ENCODE measurements around the gene ASXL1. TPM values are rescaled to one million over a fixed set of nuclear protein-coding genes. Genes with fewer than 3 reads are reported as not detected.
"Not testable (repeated sequence)": the region's sequence is repeated elsewhere in the genome, so short reads cannot be mapped to it uniquely, and the experiment has no call there.

ASXL1 gene
- polyA plus RNA-seq, 2 of the 4 experiments (the other 2 are of a cell fraction): 35.7 to 36.0 TPM

DNA sequence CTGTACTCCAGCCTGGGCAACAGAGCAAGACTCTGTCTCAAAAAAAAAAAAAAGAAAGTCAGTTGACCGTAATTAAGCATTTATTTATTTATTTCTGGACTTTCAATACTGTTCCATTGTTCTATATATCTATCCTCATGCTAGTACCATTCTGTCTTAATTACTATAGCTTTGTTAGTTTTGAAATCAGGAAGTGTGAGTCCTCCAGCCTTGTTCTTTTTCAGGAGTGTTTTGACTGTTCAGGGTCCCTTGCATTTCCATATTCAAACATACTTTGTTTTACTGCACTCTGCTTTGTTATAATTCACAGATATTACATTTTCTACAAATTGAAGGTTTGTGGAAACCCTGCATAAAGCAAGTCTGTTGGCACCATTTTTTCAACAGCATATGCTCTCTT lies 36.7 kb upstream of the ASXL1 start (continued):
- TF ChIP-seq, protein P1, sequence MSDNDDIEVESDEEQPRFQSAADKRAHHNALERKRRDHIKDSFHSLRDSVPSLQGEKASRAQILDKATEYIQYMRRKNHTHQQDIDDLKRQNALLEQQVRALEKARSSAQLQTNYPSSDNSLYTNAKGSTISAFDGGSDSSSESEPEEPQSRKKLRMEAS (IDR thresholded peaks at IDR 0.05): no peak
- TF ChIP-seq HOXB5 (CRISPR knock-in tag; IDR thresholded peaks at IDR 0.05) (no peak), ZNF302 (CRISPR knock-in tag; IDR thresholded peaks at IDR 0.05) (no peak)

DNA sequence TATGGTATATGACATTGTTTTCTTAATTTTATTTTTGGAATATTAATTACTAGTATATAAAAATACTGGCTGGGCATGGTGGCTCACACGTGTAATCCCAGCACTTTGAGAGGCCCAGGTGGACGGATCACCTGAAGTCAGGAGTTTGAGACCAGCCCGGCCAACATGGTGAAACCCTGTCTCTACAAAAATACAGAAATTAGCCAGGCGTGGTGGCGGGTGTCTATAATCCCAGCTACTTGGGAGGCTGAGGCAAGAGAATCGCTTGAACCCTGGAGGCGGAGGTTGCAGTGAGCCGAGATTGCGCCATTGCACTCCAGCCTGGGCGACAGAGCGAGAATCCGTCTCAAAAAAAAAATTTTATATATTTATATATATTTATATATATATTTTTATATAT lies 35.9 kb upstream of the ASXL1 start:
- H3K4me3 ChIP-seq; ATAC-seq; H3K9me3 ChIP-seq; POLR2A ChIA-PET; H3K27ac ChIP-seq; CTCF ChIA-PET; DNase-seq (ENCODE audit: low read depth in 1 of 2, low spot score in 1 of 2); H3K4me2 ChIP-seq; FAIRE-seq: not testable (repeated sequence)
- WGBS (ENCODE audit: missing lambda C conversion rate): 95% methylated on average over 12 of the region's 12 CpGs
- H3K4me1 ChIP-seq: peaks cover 20% of the 10 kb centered on the region

DNA sequence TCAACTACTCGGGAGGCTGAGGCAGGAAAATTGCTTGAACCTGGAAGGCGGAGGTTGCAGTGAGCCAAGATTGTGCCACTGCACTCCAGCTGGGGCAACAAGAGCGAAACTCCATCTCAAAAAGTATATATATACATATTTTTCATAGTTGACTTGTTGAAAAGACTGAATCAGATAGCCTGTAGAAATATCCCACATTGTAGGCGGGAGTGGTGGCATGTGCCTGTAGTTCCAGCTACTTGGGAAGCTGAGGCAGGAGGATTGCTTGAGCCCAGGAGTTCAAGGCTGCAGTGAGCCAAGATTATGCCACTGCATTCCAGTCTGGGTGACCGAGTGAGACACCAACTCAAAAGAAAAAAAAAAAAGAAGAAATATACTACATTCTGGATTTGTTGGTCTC lies 34.4 kb upstream of the ASXL1 start:
- POLR2A ChIA-PET; H3K4me2 ChIP-seq; H3K27ac ChIP-seq; ATAC-seq; DNase-seq (ENCODE audit: low read depth in 1 of 2, low spot score in 1 of 2); FAIRE-seq; H3K4me3 ChIP-seq; H3K9me3 ChIP-seq: not testable (repeated sequence)
- CTCF ChIA-PET: interaction anchor here (1.3 to 4.5 kb wide), 2 partner anchors 13 to 198 kb away, joined by 4 to 25 read pairs; no protein-coding TSS in a partner anchor
- peaks cover 22% of the 10 kb centered on the region for H3K4me1 ChIP-seq
- 89% methylated on average over 5 of the region's 5 CpGs for WGBS (ENCODE audit: missing lambda C conversion rate)

DNA sequence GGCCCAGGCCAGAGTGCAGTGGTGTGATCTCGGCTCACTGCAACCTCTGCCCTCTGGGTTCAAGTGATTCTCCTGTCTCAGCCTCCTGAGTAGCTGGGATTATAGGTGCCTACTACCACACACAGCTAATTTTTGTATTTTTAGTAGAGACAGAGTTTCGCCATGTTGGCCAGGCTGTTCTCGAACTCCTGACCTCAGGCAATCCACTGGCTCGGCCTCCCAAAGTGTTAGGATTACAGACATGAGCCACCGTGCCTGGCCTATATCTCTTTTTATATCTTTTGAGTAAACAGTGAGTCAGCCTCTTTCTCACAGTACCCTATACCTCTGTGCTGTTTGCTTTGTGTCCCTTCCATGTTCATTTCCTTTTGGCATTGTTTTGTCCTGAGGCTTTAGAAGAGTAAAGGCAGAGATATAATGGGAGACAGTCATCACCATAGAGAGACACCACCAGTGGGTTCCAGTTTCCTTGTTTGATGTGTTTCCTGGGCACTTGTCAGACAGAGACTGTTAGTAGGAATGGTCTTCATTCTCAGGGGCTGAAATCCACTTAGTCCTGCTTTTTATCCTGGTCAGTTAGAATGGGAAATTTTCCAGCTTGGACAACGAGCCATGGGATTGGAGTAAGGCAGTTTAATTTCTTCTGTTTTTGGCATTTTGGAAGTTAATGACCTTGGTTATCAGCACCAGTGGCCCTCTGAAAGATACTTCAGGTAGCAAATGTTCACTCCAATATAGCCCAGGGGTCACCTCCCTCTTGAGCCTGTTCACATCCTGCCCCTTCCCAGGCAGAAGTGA lies 32.2 kb upstream of the ASXL1 start:
- ChIA-PET POLR2A (interaction anchor here (0.6 kb wide), 1 partner anchor 56 kb away, joined by 4 read pairs; no protein-coding TSS in a partner anchor), CTCF (interaction anchor here (0.7 to 4.5 kb wide), 3 partner anchors 10 to 32 kb away, joined by 3 to 25 read pairs (median 3); partner anchors contain the start of gene ASXL1)
- DNase-seq (ENCODE audit: low read depth in 1 of 2, low spot score in 1 of 2): peak; percentile 43 to 91
- Histone ChIP-seq H3K4me3 (no peak overlapping the region), H3K9me3 (no peaks in the 10 kb centered on the region), H3K4me2 (peak overlapping the region; percentile 66), H3K27ac (peak overlapping the region; percentile 63 to 79), H3K4me1 (peaks cover 22% of the 10 kb centered on the region)
- WGBS (ENCODE audit: missing lambda C conversion rate): 16% methylated on average over 6 of the region's 6 CpGs
- peak; percentile 88 for FAIRE-seq
- ATAC-seq: peak; percentile 94 to 98
- no peak for TF ChIP-seq NR3C1 (IDR thresholded peaks at IDR 0.05)
- TF ChIP-seq JUN (IDR thresholded peaks at IDR 0.05): peak; percentile 29 to 50; a peak in 2 of 5 replicates
- no peak for TF ChIP-seq CBX2 (IDR thresholded peaks at IDR 0.05; ENCODE audit: borderline replicate concordance, low read depth)
- no peak for TF ChIP-seq ZC3H11A (IDR thresholded peaks at IDR 0.05)
- TF ChIP-seq, protein P2, sequence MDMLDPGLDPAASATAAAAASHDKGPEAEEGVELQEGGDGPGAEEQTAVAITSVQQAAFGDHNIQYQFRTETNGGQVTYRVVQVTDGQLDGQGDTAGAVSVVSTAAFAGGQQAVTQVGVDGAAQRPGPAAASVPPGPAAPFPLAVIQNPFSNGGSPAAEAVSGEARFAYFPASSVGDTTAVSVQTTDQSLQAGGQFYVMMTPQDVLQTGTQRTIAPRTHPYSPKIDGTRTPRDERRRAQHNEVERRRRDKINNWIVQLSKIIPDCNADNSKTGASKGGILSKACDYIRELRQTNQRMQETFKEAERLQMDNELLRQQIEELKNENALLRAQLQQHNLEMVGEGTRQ (IDR thresholded peaks at IDR 0.05): no peak
- no peak for TF ChIP-seq MAZ (IDR thresholded peaks at IDR 0.05; ENCODE audit: borderline replicate concordance, low read depth, low read length)
- no peak for TF ChIP-seq ESRRA (IDR thresholded peaks at IDR 0.05; ENCODE audit: borderline replicate concordance, low read length)
- TF ChIP-seq KDM5A (IDR thresholded peaks at IDR 0.05): no peak
- TF ChIP-seq CBX8 (IDR thresholded peaks at IDR 0.05): no peak
- TF ChIP-seq FOSL2 (IDR thresholded peaks at IDR 0.05): peak; percentile 83
- TF ChIP-seq FOSL2 (CRISPR knock-in tag; IDR thresholded peaks at IDR 0.05): peak; percentile 90
- TF ChIP-seq FOSB (CRISPR knock-in tag; IDR thresholded peaks at IDR 0.05): no peak
- TF ChIP-seq, protein P3, sequence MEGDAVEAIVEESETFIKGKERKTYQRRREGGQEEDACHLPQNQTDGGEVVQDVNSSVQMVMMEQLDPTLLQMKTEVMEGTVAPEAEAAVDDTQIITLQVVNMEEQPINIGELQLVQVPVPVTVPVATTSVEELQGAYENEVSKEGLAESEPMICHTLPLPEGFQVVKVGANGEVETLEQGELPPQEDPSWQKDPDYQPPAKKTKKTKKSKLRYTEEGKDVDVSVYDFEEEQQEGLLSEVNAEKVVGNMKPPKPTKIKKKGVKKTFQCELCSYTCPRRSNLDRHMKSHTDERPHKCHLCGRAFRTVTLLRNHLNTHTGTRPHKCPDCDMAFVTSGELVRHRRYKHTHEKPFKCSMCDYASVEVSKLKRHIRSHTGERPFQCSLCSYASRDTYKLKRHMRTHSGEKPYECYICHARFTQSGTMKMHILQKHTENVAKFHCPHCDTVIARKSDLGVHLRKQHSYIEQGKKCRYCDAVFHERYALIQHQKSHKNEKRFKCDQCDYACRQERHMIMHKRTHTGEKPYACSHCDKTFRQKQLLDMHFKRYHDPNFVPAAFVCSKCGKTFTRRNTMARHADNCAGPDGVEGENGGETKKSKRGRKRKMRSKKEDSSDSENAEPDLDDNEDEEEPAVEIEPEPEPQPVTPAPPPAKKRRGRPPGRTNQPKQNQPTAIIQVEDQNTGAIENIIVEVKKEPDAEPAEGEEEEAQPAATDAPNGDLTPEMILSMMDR (IDR thresholded peaks at IDR 0.05): no peak
- TF ChIP-seq TFCP2L1 (CRISPR knock-in tag; IDR thresholded peaks at IDR 0.05): no peak
- TF ChIP-seq, protein P4, sequence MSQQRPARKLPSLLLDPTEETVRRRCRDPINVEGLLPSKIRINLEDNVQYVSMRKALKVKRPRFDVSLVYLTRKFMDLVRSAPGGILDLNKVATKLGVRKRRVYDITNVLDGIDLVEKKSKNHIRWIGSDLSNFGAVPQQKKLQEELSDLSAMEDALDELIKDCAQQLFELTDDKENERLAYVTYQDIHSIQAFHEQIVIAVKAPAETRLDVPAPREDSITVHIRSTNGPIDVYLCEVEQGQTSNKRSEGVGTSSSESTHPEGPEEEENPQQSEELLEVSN (IDR thresholded peaks at IDR 0.05; ENCODE audit: borderline replicate concordance, low read depth): no peak
- TF ChIP-seq POLR2A (IDR thresholded peaks at IDR 0.05; ENCODE audit: low read length): no peak
- TF ChIP-seq, protein P5, sequence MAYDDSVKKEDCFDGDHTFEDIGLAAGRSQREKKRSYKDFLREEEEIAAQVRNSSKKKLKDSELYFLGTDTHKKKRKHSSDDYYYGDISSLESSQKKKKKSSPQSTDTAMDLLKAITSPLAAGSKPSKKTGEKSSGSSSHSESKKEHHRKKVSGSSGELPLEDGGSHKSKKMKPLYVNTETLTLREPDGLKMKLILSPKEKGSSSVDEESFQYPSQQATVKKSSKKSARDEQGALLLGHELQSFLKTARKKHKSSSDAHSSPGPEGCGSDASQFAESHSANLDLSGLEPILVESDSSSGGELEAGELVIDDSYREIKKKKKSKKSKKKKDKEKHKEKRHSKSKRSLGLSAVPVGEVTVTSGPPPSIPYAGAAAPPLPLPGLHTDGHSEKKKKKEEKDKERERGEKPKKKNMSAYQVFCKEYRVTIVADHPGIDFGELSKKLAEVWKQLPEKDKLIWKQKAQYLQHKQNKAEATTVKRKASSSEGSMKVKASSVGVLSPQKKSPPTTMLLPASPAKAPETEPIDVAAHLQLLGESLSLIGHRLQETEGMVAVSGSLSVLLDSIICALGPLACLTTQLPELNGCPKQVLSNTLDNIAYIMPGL (CRISPR knock-in tag; IDR thresholded peaks at IDR 0.05; ENCODE audit: borderline replicate concordance): no peak
- TF ChIP-seq, protein P1 (IDR thresholded peaks at IDR 0.05): peak; percentile 74; the same call in 1 of the 2 replicates
- TF ChIP-seq GATA3 (IDR thresholded peaks at IDR 0.05; ENCODE audit: borderline replicate concordance): peak; percentile 94
- no peak for TF ChIP-seq SMC3 (IDR thresholded peaks at IDR 0.05)
- TF ChIP-seq EHMT2 (IDR thresholded peaks at IDR 0.05; ENCODE audit: low read depth): no peak; the same call in 1 of the 2 replicates
- TF ChIP-seq RNF2 (IDR thresholded peaks at IDR 0.05; ENCODE audit: borderline replicate concordance, low read depth): no peak
- TF ChIP-seq, protein P6, sequence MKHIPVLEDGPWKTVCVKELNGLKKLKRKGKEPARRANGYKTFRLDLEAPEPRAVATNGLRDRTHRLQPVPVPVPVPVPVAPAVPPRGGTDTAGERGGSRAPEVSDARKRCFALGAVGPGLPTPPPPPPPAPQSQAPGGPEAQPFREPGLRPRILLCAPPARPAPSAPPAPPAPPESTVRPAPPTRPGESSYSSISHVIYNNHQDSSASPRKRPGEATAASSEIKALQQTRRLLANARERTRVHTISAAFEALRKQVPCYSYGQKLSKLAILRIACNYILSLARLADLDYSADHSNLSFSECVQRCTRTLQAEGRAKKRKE (CRISPR knock-in tag; IDR thresholded peaks at IDR 0.05; ENCODE audit: low read depth): no peak
